HL-60/S4 (cell line): ENCODE data around the gene OR6Y1.

Experiments
- in situ Hi-C: fragments of 300-500 bp; cut with MboI; formaldehyde crosslinking; loops from 2 replicates; pipeline ENCODE4 v1.14.3; 2022; ENCODE audit warnings: low sequenced_read_pairs

The OR6Y1 gene

GRCh38 chr1:158554352-158554751 lies at the start of gene OR6Y1:
OR6Y1 (minus strand) TSS chr1:158554405; CDS start chr1:158548105, 6,300 bp downstream.
- in situ Hi-C loops: no loop called here

- in situ Hi-C loops: no loop called here
Observed at GRCh38 chr1:158600735-158601134, 46.5 kb upstream of the OR6Y1 start.

- in situ Hi-C loops: no loop called here
Observed at GRCh38 chr1:158586942-158587341, 32.7 kb upstream of the OR6Y1 start.

- in situ Hi-C loops: no loop called here
Observed at GRCh38 chr1:158583962-158584361, 29.8 kb upstream of the OR6Y1 start.

GRCh38 chr1:158579733-158580132 lies 25.5 kb upstream of the OR6Y1 start, which contains the start of gene OR10X1:
OR10X1 (minus strand) TSS chr1:158579899; CDS start chr1:158579899, 0 bp downstream.
- in situ Hi-C loops: no loop called here

- in situ Hi-C loops: no loop called here
Observed at GRCh38 chr1:158577561-158577960, 23.4 kb upstream of the OR6Y1 start.

- in situ Hi-C loops: no loop called here
Observed at GRCh38 chr1:158572226-158572625, 18.0 kb upstream of the OR6Y1 start.

- in situ Hi-C loops: no loop called here
Observed at GRCh38 chr1:158570480-158570879, 16.3 kb upstream of the OR6Y1 start, which contains the start of gene OR6P1. OR6P1 (minus strand) TSS chr1:158570580; CDS start chr1:158563604, 6,976 bp downstream.

- in situ Hi-C loops: no loop called here
Observed at GRCh38 chr1:158564608-158565007, 10.4 kb upstream of the OR6Y1 start.

GRCh38 chr1:158563853-158564252 lies 9.6 kb upstream of the OR6Y1 start:
- in situ Hi-C loops: no loop called here

- in situ Hi-C loops: no loop called here
Observed at GRCh38 chr1:158559696-158560095, 5.5 kb upstream of the OR6Y1 start.

- in situ Hi-C loops: no loop called here
Observed at GRCh38 chr1:158552296-158552695, 1.9 kb downstream of the OR6Y1 start.

GRCh38 chr1:158547533-158547932 lies 6.7 kb downstream of the OR6Y1 start:
- in situ Hi-C loops: no loop called here

- in situ Hi-C loops: no loop called here
Observed at GRCh38 chr1:158537609-158538008, 16.6 kb downstream of the OR6Y1 start.

GRCh38 chr1:158534496-158534895 lies 19.7 kb downstream of the OR6Y1 start:
- in situ Hi-C loops: no loop called here

GRCh38 chr1:158527190-158527815 lies 26.9 kb downstream of the OR6Y1 start:
- in situ Hi-C loops: no loop called here

- in situ Hi-C loops: no loop called here
Observed at GRCh38 chr1:158521666-158522058, 32.5 kb downstream of the OR6Y1 start.

GRCh38 chr1:158520955-158521665 lies 33.1 kb downstream of the OR6Y1 start:
- in situ Hi-C loops: no loop called here

- in situ Hi-C loops: no loop called here
Observed at GRCh38 chr1:158520021-158520420, 34.2 kb downstream of the OR6Y1 start.

GRCh38 chr1:158516966-158517365 lies 37.2 kb downstream of the OR6Y1 start:
- in situ Hi-C loops: loop anchor here (10.0 kb wide), 1 partner anchor 478 kb away; no protein-coding TSS in a partner anchor

- in situ Hi-C loops: loop anchor here (10.0 kb wide), 1 partner anchor 485 kb away; no protein-coding TSS in a partner anchor
Observed at GRCh38 chr1:158509471-158510156, 44.6 kb downstream of the OR6Y1 start.

GRCh38 chr1:158507511-158507910 lies 46.7 kb downstream of the OR6Y1 start:
- in situ Hi-C loops: no loop called here
